D721Med (cell line): ENCODE measurements around the gene CUX1.
A peak's percentile ranks its signal among the peaks of the same experiment; 100 is the strongest.

Source experiments
- DNase-seq: peaks from one replicate; pipeline ENCODE4 v3.0.0; 2011; ENCODE audit warnings: low spot score; ENCODE audit not compliant: insufficient read length
- FAIRE-seq: peaks from 2 replicates; lab custom pipeline; 2011; peaks lifted over from hg19 to GRCh38; lab: Jason Lieb, UNC
- TF ChIP-seq, protein P1 (sequence below): IDR thresholded peaks from 2 replicates; pipeline ENCODE4 v1.5.1; 2012; ENCODE audit warnings: mild to moderate bottlenecking, control low read depth; ENCODE audit not compliant: insufficient read depth; ENCODE audit errors: missing control alignments

The CUX1 gene

DNA sequence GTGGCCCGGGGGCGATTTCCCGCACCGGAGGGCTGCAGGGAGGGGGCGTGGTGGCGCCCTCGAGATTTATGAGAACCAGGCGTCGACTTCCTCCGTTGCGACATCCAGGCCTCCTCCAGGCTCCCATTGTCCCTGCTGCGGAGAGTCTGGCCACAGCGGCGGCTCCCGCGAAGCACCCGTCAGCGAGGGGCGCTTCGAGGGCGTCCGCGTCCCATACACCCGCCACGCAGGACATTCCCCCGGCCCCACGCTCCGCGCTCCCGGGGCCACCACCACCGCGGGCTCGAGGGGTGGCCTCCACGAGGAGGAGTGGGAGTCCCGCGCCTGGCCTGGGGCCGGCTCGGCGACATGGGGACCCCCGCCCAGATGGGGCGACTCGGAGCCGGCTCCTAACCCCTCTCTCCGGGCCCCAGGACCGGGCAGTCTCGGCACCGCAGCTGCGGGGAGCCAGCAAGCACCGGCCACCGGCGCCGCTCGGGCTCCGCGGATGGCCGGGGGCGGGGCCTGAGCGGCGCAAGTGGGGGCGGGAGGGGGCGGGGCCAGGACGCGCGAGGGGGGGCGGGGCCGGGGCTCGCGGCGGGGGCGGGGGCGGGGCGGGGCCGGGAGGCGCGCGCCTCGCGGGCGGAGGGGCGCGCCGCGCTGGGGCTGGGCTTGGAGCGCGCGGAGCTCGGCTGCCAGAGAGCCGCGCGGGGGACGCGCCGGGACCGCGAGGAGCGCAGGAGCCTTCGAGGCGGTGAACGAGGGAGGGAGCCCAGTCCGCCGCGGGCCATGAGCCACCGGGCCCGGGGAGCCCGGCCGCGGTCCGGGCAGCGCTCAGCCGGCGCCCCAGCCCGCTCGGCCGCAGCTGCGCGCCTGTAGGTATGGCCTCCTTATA is 469.0 kb downstream of the CUX1 start, which contains the start of gene SH2B2:
TSS of gene SH2B2 (plus strand) at position 632 of the 874 bp plus-strand sequence. CDS start 13,683 bp downstream, outside the sequence.
- no peak for DNase-seq
- FAIRE-seq: no peak
- TF ChIP-seq, protein P1, sequence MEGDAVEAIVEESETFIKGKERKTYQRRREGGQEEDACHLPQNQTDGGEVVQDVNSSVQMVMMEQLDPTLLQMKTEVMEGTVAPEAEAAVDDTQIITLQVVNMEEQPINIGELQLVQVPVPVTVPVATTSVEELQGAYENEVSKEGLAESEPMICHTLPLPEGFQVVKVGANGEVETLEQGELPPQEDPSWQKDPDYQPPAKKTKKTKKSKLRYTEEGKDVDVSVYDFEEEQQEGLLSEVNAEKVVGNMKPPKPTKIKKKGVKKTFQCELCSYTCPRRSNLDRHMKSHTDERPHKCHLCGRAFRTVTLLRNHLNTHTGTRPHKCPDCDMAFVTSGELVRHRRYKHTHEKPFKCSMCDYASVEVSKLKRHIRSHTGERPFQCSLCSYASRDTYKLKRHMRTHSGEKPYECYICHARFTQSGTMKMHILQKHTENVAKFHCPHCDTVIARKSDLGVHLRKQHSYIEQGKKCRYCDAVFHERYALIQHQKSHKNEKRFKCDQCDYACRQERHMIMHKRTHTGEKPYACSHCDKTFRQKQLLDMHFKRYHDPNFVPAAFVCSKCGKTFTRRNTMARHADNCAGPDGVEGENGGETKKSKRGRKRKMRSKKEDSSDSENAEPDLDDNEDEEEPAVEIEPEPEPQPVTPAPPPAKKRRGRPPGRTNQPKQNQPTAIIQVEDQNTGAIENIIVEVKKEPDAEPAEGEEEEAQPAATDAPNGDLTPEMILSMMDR: no peak

DNA sequence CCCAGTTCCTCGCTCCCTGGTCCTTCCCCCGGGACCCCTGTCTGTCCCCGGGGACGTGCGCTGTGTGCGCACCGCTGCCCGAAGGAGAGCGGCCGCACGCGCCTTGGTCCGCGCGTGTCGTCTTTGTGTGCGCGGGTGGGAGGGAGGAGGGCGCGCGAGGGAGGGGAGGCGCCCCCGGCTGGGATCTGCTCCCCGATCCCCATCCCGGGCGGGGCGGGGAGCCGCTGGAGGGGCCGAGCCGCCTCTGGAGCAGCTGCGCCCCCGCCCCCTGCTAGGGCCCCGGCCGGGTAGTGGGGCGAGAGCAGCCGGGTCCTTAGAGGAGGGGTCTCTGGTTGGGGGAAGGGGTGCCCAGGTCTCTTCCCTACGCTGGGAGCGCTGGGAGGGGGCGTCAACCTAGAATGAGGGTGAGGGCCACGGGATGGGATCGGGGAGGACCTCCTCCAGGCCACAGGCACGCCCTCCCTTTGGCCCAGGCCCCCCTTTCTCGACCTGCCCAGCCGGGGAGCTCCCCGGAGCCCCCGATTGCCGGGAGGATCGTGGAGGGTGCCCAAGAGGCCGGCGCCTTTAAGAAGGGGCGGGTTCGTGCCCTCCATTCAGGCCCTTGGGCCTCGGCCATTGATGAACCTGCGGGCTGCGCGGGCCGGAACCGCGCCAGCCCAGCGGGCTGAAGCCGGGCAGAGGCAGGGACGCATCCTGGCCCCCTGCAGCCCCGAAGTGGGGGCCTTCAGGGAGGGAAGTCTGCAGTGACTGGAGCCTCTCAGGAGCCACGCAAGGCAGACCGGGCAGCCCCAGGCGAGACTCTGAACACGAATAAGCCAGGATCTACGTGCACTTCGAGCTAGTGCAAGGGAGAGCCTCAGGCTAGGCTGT is 469.9 kb downstream of the CUX1 start:
- FAIRE-seq (no peak), DNase-seq (no peak)
- TF ChIP-seq, protein P1: no peak

DNA sequence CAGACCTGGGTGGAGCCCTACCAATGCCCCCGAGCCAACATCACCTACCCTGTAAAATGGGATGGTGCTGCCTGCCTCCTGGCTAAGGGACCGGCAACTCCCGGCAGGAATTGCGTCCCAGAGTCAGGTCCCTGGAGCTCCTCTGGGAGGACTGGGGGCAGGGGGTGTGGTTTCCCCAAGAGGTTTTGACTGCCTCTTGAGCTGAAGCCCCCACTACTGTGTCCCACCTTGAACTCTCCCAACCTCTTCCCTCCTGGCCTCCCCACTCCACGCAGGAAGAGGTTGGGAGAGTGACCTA is 470.5 kb downstream of the CUX1 start:
- FAIRE-seq (no peak), DNase-seq (no peak)
- TF ChIP-seq, protein P1: no peak

DNA sequence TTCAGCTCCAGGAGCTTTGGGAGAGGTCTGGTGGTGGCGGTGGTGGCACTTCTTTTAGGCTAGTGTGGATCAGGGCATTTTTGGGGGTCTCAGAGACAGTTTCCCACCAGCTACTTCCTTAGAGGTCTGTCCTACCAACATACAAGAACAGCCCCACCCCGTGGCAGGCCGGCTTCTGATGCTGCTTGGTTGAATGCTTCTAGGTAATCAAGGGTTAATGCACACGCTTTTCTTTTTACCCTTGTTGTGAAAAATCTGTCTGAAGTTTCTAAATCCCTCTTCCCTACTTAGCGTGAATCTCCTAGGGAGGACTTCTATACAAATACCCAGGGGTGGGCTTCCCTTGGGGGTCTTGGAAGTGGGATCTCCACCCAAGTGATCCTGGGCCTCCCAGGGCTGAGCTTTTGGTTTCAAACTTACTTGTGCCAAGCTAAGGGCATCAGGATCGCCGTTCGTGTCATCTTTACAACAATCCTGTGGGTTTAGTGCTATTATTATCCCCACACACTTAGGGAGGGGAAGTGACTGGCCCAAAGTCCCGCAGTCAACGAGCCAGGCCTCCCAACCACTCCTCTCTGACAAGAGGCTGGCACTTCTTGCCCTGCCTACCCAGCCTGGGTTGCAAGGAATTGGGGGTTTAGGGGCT is 471.0 kb downstream of the CUX1 start:
- DNase-seq (no peak), FAIRE-seq (no peak)
- TF ChIP-seq, protein P1: peak; percentile 31

DNA sequence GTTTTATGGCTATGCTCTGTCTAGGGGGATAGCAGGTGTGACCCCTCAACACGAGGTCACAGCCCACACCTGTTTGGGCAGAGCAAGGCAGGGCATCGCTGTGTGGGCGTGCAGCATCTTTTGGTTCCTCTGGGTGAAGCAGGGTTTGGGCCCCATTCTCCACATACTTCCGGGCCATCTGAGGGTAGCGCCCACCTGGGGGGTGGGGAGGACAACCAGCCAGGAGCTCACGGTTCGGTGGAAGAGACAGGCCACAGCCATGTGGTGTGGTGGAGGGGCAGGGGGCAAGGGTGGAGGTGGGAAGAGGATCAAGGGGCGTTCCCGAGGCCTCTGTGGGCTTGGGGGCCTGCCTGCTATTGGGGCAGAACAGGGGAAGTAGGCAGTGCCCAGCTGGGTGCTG is 471.6 kb downstream of the CUX1 start:
- no peak for FAIRE-seq
- DNase-seq: no peak
- TF ChIP-seq, protein P1: no peak

DNA sequence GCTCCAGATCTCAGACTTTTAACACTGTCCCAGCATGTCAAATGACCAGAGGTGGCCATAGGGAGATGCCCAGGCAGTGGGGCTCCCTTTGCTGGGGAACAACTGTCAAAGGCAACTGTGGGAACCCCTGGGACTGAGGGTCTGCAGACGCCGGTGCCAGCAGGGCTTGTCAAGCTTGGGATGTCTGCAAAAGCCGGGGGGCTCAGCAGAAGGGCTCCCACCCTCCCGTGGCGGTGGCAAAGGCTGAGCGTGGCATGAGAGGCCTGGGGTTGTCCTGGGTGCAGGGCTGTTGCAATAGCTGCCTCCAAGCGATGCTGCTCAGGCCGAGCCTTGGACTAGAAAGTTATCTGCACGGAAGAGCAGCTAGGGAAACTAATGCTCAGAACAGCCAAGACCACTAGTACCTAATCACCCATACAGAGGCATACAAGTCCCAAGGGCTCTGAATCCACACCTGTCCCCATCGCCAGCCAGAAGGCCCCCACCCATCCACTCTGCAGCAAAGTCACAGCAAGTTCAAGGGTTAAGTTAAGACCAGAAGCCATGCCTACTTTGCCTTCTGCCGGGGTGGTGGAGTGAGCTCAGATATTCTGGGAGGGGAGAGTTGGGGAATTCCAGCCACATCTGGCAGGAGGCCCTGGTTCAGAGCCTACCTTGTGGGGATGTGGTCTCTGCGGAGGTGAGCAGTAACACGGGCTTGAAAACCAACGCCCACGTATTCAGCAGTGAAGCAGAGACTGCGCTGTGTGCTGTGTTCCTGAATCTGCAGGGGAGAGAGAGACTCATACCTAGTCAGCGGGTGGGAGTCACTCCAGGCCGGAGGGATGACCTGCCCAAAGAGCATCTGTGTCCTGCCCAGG is 473.9 kb downstream of the CUX1 start:
- FAIRE-seq (no peak), DNase-seq (no peak)
- TF ChIP-seq, protein P1: no peak
